DND-41 (cell line): ENCODE results near the gene NAA80.

Source experiments
- EZH2 ChIP-seq: IDR thresholded peaks from 3 replicates; pipeline ENCODE4 v1.6.1; 2012; ENCODE audit warnings: borderline replicate concordance, low read depth, mild to moderate bottlenecking, moderate library complexity, low read length, inconsistent platforms; ENCODE audit not compliant: severe bottlenecking
- TF ChIP-seq, protein P1 (sequence below): IDR thresholded peaks from 2 replicates; pipeline ENCODE4 v1.5.1; 2012; ENCODE audit warnings: borderline replicate concordance, low read length, moderate library complexity, mild to moderate bottlenecking; ENCODE audit not compliant: poor library complexity, severe bottlenecking; ENCODE audit errors: extremely low read depth

DNA sequence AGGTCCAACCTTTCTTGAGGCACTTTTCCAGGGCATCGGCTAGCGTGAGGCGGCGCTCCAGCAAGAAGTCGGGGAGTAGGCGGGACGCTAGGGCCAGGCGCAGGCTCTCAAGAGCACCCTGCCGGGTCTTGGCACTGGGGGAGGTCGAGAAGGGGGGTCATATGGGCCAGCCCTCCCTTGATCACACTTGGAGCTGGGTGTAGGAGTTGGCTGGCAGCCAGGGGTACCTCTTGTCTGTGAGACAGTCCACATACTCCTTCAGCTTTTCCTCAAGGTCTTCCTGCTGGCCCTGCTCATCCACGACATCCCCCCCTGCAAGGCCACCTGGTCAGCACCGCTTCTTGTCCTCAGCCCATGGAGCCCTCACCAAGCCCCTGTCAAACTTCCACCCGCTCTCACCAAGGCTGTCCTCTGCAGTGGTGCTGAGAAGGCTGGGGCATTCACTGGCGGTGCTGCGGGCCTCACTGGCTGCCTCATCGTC is 9.0 kb downstream of the NAA80 start:
- TF ChIP-seq, protein P1, sequence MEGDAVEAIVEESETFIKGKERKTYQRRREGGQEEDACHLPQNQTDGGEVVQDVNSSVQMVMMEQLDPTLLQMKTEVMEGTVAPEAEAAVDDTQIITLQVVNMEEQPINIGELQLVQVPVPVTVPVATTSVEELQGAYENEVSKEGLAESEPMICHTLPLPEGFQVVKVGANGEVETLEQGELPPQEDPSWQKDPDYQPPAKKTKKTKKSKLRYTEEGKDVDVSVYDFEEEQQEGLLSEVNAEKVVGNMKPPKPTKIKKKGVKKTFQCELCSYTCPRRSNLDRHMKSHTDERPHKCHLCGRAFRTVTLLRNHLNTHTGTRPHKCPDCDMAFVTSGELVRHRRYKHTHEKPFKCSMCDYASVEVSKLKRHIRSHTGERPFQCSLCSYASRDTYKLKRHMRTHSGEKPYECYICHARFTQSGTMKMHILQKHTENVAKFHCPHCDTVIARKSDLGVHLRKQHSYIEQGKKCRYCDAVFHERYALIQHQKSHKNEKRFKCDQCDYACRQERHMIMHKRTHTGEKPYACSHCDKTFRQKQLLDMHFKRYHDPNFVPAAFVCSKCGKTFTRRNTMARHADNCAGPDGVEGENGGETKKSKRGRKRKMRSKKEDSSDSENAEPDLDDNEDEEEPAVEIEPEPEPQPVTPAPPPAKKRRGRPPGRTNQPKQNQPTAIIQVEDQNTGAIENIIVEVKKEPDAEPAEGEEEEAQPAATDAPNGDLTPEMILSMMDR = no peak
- no peak for TF ChIP-seq EZH2
